Smooth muscle cell (in vitro differentiated cells): Measurements from ENCODE around the gene NBL1. TPM values are rescaled to one million over a fixed set of nuclear protein-coding genes. Genes with fewer than 3 reads are reported as not detected.

Experiments
- DNase-seq: peaks from one replicate; lab custom pipeline; 2025; ENCODE audit not compliant: unreplicated experiment; lab: John Stamatoyannopoulos, UW
- H2AFZ ChIP-seq: fragments of 200-600 bp; sonication (generic); 2 replicates; pipeline ENCODE4 v1.6.0; 2016; ENCODE audit warnings: antibody characterized with exemption, low read depth, mild to moderate bottlenecking
- H3F3A ChIP-seq: fragments of 200-600 bp; sonication (generic); 2 replicates; pipeline ENCODE4 v1.6.0; 2017; ENCODE audit warnings: antibody characterized with exemption, low read depth
- H3K27ac ChIP-seq: fragments of 200-600 bp; sonication (generic); 2 replicates; pipeline ENCODE4 v1.5.1; 2016; ENCODE audit warnings: low read depth, mild to moderate bottlenecking
- H3K27me3 ChIP-seq: fragments of 200-600 bp; sonication (generic); 2 replicates; pipeline ENCODE4 v1.6.1; 2016; ENCODE audit warnings: low read depth, mild to moderate bottlenecking
- H3K36me3 ChIP-seq: fragments of 200-600 bp; sonication (generic); 2 replicates; pipeline ENCODE4 v1.5.1; 2016; ENCODE audit warnings: low read depth
- H3K4me1 ChIP-seq: fragments of 200-600 bp; sonication (generic); 2 replicates; pipeline ENCODE4 v1.5.1; 2016; ENCODE audit warnings: low read depth
- H3K4me2 ChIP-seq: fragments of 200-600 bp; sonication (generic); 2 replicates; pipeline ENCODE4 v1.6.0; 2016; ENCODE audit warnings: mild to moderate bottlenecking
- H3K4me3 ChIP-seq: fragments of 200-600 bp; sonication (generic); 2 replicates; pipeline ENCODE4 v1.5.1; 2016; ENCODE audit warnings: mild to moderate bottlenecking
- H3K79me2 ChIP-seq: fragments of 200-600 bp; sonication (generic); 2 replicates; pipeline ENCODE4 v1.6.0; 2016; ENCODE audit warnings: low read depth, mild to moderate bottlenecking
- H3K9ac ChIP-seq: fragments of 200-600 bp; sonication (generic); 2 replicates; pipeline ENCODE4 v1.6.0; 2016; ENCODE audit warnings: low read depth
- H3K9me3 ChIP-seq: fragments of 200-600 bp; sonication (generic); replicated peaks from 2 replicates; pipeline ENCODE4 v1.5.1; 2016; ENCODE audit warnings: low read depth
- H4K20me1 ChIP-seq: fragments of 200-600 bp; sonication (generic); 2 replicates; pipeline ENCODE4 v1.6.0; 2016; ENCODE audit warnings: low read depth
- CTCF ChIP-seq: fragments of 200-600 bp; sonication (generic); IDR thresholded peaks from 2 replicates; pipeline ENCODE4 v1.5.1; 2017; ENCODE audit warnings: borderline replicate concordance, mild to moderate bottlenecking, antibody characterized with exemption; ENCODE audit not compliant: insufficient read depth, poor library complexity, severe bottlenecking
- WGBS: methylation state at CpG from one replicate; pipeline ENCODE4 v1.1.7; 2016; ENCODE audit warnings: low lambda C conversion rate; 5-methylcytosine and 5-hydroxymethylcytosine counted together
- polyA plus RNA-seq: library from polyadenylated mRNA; unstranded; fragments of >200 nt; fragmentation: Nextera tagmentation; extraction: Ambion mirVana; gene quantifications from 2 replicates; pipeline ENCODE4 v1.2.1, GENCODE V29; 2016
- total RNA-seq: library from RNA; depleted of rRNA; stranded (reverse); fragments of >200 nt; gene quantifications from 2 replicates; pipeline ENCODE4 v1.2.3, GENCODE V29; 2014

The NBL1 gene
- total and polyA plus RNA-seq, 2 experiments from 2014 or later: 9.4 to 35.9 TPM

DNA sequence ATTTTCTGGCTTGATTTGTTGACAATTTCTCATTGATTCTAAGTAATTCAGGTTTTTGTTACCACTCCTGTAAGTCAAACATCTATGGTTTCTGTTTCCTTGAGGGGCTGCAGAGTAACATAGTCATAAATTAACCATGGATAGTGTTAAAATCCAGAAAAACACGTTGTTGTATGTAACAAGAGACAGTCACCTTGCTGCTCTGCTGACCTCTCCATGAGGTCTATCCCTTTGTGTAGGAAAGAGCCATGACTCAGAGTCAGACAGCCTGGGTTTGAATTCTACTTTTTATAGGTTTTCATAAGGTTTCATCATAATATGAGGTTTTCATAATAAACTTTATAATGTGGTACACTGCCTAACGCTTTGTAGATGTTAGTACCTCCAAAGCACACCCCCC lies 27.6 kb upstream of the NBL1 start:
- Histone ChIP-seq H3K4me1 (no peaks in the 10 kb centered on the region), H3K36me3 (no peaks in the 10 kb centered on the region), H3K4me3 (no peak overlapping the region), H3F3A (no peaks in the 10 kb centered on the region), H3K4me2 (no peak overlapping the region), H3K9ac (no peak overlapping the region), H3K79me2 (peaks cover 34% of the 10 kb centered on the region), H3K27me3 (no peaks in the 10 kb centered on the region), H4K20me1 (peaks cover 89% of the 10 kb centered on the region), H3K27ac (no peak overlapping the region), H3K9me3 (no peaks in the 10 kb centered on the region), H2AFZ (no peak overlapping the region)
- no peak for TF ChIP-seq CTCF
- WGBS: 68% methylated on average over 2 of the region's 2 CpGs
- no peak for DNase-seq

DNA sequence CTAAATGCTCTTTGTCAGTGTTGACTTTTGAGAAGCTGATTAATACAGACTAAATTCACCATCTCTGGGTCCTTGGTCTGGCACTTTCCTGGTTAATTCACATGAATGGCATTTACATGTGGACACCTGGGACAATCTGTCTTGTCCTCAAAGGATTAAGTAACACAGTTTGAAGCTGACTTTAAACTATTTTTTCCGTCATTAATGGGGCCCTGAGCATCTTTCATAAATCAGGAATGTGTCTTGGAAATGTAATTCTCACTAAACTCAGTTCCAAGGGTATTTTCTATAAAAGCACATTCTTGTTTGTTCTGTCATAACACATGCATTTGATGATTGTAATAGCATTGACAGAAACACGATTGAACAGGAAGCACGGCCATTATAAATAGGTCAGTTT lies 26.7 kb upstream of the NBL1 start:
- Histone ChIP-seq H3K9me3 (no peaks in the 10 kb centered on the region), H3K4me3 (no peak overlapping the region), H3K9ac (no peak overlapping the region), H3K27ac (no peak overlapping the region), H3K4me1 (no peaks in the 10 kb centered on the region), H3F3A (no peaks in the 10 kb centered on the region), H2AFZ (no peak overlapping the region), H4K20me1 (peaks cover 91% of the 10 kb centered on the region), H3K79me2 (peaks cover 34% of the 10 kb centered on the region), H3K27me3 (no peaks in the 10 kb centered on the region), H3K36me3 (no peaks in the 10 kb centered on the region), H3K4me2 (no peak overlapping the region)
- DNase-seq: no peak
- WGBS: 90% methylated on average over 3 of the region's 3 CpGs
- TF ChIP-seq CTCF: no peak

GRCh38 chr1:19618428-19618827 lies 25.7 kb upstream of the NBL1 start:
- TF ChIP-seq CTCF: no peak
- no peak overlapping the region for H3K27ac ChIP-seq
- no peak for DNase-seq
- H3K79me2 ChIP-seq: peaks cover 30% of the 10 kb centered on the region
- H3K27me3 ChIP-seq: no peaks in the 10 kb centered on the region
- no peaks in the 10 kb centered on the region for H3K4me1 ChIP-seq
- no peaks in the 10 kb centered on the region for H3F3A ChIP-seq
- no peak overlapping the region for H3K9ac ChIP-seq
- peaks cover 90% of the 10 kb centered on the region for H4K20me1 ChIP-seq
- WGBS: 84% methylated on average over 3 of the region's 3 CpGs
- no peaks in the 10 kb centered on the region for H3K36me3 ChIP-seq
- no peak overlapping the region for H2AFZ ChIP-seq
- H3K4me3 ChIP-seq: no peak overlapping the region
- no peak overlapping the region for H3K4me2 ChIP-seq
- no peaks in the 10 kb centered on the region for H3K9me3 ChIP-seq

- no peaks in the 10 kb centered on the region for H3K9me3 ChIP-seq
- no peak for DNase-seq
- peaks cover 92% of the 10 kb centered on the region for H4K20me1 ChIP-seq
- H3K4me3 ChIP-seq: no peak overlapping the region
- no peaks in the 10 kb centered on the region for H3K4me1 ChIP-seq
- no peaks in the 10 kb centered on the region for H3F3A ChIP-seq
- 80% methylated on average over 3 of the region's 3 CpGs for WGBS
- TF ChIP-seq CTCF: no peak
- no peaks in the 10 kb centered on the region for H3K36me3 ChIP-seq
- no peak overlapping the region for H3K9ac ChIP-seq
- no peak overlapping the region for H3K27ac ChIP-seq
- H3K27me3 ChIP-seq: no peaks in the 10 kb centered on the region
- H3K4me2 ChIP-seq: no peak overlapping the region
- peaks cover 24% of the 10 kb centered on the region for H3K79me2 ChIP-seq
- no peak overlapping the region for H2AFZ ChIP-seq
Measured at GRCh38 chr1:19619697-19620384, 24.3 kb upstream of the NBL1 start.
